GM10266 (cell line): ENCODE measurements around the gene SMDT1.
A peak's percentile ranks its signal among the peaks of the same experiment; 100 is the strongest.
"Not testable (repeated sequence)": the region's sequence is repeated elsewhere in the genome, so short reads cannot be mapped to it uniquely, and the experiment has no call there.

ENCODE experiments used
- DNase-seq: peaks from one replicate; pipeline ENCODE4 v3.0.0; 2012; ENCODE audit errors: extremely low spot score
- CTCF ChIP-seq: IDR thresholded peaks from 2 replicates; pipeline ENCODE4 v1.5.1; 2012; ENCODE audit warnings: mild to moderate bottlenecking, low read depth; ENCODE audit not compliant: control insufficient read depth, insufficient read depth; ENCODE audit errors: missing control alignments

SMDT1 gene

DNA sequence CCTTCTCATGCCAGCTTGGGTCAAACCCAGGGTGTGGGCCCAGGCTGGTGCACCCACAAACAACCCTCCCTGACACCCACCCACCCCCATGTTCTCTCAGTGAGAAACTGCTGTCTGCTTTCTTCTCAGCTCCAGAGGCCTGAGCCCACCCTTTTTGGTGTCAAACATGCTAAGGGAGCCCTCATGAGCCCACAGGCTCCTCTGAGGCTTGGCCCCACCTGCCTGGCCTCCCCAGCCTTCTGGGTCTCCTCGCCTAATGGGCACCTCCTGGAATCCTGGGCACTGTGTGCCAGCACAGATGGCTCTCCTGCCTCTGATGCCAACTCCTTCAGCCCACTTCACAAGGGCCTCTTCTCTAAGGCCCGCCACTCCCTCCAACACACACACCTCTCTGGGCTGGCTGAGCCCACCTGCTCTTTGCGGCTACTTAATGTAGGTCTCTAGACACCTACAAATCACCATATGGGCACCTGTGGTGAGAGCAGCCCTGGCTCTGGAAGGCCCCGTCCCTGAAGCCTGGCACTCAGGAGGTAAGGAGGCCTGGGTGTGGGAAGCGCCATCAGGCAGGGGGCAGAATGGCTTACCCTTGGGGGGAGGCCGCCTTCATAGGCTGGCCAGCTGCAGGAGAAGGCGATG, 13.3 kb upstream of the SMDT1 start:
- no peak for DNase-seq

GRCh38 chr22:42066937-42067336, 12.6 kb upstream of the SMDT1 start:
- no peak for TF ChIP-seq CTCF
- no peak for DNase-seq

More for the DNA sequence above, 13.3 kb upstream of the SMDT1 start:
- TF ChIP-seq CTCF: no peak

GRCh38 chr22:42067671-42068251, 11.7 kb upstream of the SMDT1 start:
- no peak for DNase-seq
- no peak for TF ChIP-seq CTCF

DNA sequence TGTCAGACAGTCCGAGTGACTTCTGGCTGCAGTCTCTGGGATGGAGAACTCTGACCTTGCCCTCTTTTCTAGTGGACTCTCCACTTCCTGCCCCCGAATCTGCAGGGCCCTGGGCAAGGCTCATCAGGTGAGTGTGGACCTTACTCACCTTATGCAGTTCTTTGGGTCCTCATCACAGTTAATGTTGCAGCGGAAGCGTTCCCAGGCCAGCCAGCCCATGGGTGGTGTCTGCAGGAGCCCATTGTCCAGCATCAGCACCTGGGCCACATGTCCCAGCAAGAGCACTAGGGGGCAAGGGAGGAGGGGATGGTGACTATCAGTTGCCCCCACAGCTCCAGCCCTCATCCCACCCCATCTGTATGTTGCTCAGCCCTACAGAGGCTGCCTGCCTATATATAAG, 11.2 kb upstream of the SMDT1 start:
- DNase-seq: no peak
- no peak for TF ChIP-seq CTCF

DNA sequence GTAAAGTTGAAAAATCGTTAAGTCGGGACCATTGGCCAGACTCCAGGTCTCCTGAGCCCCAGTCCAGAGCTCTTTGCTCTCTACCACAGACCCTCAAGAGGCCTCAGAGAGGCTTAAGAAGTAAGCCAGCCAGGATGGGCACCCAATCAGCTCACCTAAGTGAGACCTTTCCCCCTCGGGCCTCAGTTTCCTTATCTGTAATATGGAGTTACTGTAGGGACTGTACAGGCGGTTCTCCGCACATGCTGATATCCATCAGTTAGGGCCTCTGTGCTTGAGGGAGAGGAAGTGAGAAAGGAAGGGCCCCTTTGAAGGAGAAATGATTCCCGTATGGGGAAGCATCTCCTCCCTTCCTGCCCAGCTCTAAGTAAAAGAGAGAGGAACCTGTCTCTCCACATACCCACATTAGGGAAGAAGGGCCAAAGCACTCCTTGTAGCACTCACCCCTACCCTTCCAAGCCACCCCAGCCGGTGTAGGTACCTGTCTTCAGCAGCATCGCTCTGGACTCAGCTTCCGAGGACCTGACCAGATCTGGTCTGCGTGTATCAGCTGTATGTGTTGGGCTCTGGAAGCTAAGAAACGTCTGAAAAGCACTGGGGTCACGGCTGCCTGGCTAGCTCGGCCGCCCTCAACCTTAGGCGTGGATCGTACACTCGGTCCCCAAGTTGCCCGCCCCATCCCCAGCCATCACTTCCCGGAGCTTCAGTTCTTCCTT, 9.5 kb upstream of the SMDT1 start:
- TF ChIP-seq CTCF: no peak
- no peak for DNase-seq

GRCh38 chr22:42070517-42071422, 8.7 kb upstream of the SMDT1 start, which contains the start of gene NAGA:
TSS of gene NAGA (minus strand) at chr22:42070812. CDS start at chr22:42070297, 515 bp downstream.
- no peak for TF ChIP-seq CTCF
- peak; percentile 97 for DNase-seq

DNA sequence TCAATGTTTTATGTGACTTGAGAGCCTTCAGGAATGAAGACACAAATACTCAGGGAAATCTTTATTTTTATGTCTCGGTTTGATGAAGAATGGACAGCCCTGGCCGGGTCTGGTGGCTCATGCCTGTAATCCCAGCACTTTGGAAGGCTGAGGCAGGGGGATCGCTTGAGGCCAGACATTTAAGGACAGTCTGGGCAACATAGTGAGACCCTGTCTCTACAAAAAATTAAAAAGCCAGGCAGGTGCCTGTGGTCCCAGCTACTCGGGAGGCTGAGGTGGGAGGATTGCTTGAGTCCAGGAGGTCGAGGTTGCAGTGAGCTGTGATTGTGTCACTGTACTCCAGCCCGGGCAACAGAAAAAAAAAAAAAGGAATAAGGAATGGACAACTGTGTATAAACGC, 8.0 kb upstream of the SMDT1 start:
- not testable (repeated sequence) for DNase-seq
